OCI-LY7 (cell line): ENCODE measurements around the gene RARA.

Experiments used
- CTCF ChIP-seq: fragments of 200-600 bp; sonication (generic); conservative IDR thresholded peaks from 2 replicates; pipeline ENCODE4 v1.5.1; 2014; ENCODE audit warnings: mild to moderate bottlenecking, antibody characterized with exemption, low read length, moderate library complexity, mixed read lengths
- EZH2phosphoT487 ChIP-seq: fragments of 200-600 bp; sonication (generic); IDR thresholded peaks from 2 replicates; pipeline ENCODE4 v1.6.1; 2018; ENCODE audit warnings: low read depth, borderline replicate concordance, mild to moderate bottlenecking, mixed run types, antibody characterized with exemption, low read length, moderate library complexity, mixed read lengths

GRCh38 chr17:40360091-40360490 lies 51.1 kb downstream of the RARA start:
- no peak for TF ChIP-seq CTCF
- no peak for TF ChIP-seq EZH2phosphoT487
